ENCODE results near the gene HOXD13.

The HOXD13 gene

GRCh38 chr2:176132205-176133171 lies 40.0 kb downstream of the HOXD13 start:
- DNase-seq (ENCODE audit: low spot score) = no peak

GRCh38 chr2:176133389-176133788 lies 40.9 kb downstream of the HOXD13 start:
- DNase-seq (ENCODE audit: low spot score) = no peak

GRCh38 chr2:176134035-176134434 lies 41.5 kb downstream of the HOXD13 start:
- no peak for DNase-seq (ENCODE audit: low spot score)

GRCh38 chr2:176135035-176135440 lies 42.5 kb downstream of the HOXD13 start:
- no peak for DNase-seq (ENCODE audit: low spot score)

DNA sequence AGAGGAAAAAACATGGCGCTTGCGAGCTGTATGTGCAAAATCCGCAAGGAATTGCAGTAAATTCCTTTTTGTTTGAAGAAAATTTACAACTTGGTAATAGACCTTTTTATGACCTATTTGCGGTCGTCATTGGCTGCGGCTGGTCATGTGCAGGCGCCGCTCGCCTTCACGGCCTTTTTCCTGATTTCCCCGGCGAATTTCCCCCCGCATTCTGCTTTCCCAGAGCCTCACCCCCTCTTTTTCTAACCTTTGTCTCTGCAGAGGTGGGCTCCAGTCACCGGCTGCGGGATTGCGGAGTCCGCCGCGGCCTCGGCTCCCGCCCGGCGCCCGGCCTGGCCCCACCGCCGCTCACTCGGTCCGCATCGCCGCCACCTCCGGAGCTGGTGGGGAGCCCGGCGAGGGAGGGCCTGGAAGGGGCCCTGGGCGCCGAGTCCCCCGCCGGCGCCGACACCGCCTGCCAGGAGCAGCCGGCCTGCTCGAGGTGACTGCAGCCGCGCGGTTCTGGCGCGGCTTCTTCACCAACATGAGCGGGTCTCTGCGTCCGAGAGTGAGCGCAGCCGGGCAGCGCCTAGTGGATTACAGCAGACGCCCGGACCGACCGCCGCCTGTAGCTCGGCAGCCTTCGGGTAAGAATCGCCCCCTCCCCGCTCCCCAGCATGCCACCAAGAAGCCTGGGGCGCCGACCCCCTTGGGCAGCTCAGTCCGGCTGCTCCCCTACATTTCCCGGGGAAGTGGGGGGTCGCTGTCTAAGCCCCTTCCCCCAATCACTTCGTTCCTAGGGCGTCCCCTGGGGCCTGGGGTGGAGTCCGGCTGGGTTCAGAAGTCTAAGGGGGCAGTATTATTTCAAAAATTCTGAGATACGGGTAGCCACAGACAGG lies 44.1 kb downstream of the HOXD13 start:
- DNase-seq (ENCODE audit: low spot score) = no peak

DNA sequence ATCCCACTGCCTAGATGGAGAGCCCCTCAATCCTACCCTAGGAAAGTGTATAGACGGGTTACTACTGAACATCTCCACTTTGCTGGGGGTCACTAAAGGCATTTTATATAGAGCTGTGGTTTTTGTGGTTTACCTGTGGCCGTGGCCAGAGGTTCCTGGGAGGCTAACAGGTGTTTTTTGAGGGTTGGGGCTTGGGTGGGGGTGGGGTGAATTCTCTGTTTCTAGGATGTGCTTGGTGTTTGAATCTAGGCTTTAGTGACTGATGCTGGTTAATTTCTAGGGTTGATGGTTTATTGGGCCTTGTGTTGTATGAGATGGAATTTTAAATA lies 44.7 kb downstream of the HOXD13 start:
- no peak for DNase-seq (ENCODE audit: low spot score)

DNA sequence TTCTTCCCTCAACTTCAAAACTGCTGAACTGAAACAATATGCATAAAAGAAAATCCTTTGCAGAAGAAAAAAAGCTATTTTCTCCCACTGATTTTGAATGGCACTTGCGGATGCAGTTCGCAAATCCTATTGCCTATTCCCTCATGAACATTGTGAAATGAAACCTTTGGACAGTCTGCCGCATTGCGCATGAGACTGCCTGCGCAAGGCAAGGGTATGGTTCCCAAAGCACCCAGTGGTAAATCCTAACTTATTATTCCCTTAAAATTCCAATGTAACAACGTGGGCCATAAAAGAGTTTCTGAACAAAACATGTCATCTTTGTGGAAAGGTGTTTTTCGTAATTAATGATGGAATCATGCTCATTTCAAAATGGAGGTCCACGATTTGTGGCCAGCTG lies 45.4 kb downstream of the HOXD13 start:
- DNase-seq (ENCODE audit: low spot score) = no peak

DNA sequence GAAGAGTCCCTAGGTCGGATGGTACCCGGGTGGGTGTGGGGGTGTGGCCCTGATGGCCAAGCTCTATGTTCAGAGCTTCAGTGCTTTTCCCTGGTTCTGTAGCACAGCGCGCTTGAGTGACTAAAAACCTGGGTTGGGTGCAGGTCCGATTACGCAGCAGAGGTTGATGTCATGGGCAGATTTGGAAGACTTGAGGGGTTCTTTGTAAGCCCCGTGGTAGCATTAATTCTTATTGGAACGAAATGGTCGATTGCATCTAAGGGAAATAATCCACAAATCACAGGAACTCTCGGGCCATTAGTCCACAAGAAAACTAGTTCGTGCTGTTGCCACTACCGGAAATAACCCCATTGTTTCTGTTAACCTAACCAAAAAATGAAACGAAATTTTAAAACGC lies 46.0 kb downstream of the HOXD13 start:
- no peak for DNase-seq (ENCODE audit: low spot score)

- DNase-seq (ENCODE audit: low spot score) = peak; percentile 52
These were observed 46.6 kb downstream of the HOXD13 start for GRCh38 chr2:176138923-176139660.

DNA sequence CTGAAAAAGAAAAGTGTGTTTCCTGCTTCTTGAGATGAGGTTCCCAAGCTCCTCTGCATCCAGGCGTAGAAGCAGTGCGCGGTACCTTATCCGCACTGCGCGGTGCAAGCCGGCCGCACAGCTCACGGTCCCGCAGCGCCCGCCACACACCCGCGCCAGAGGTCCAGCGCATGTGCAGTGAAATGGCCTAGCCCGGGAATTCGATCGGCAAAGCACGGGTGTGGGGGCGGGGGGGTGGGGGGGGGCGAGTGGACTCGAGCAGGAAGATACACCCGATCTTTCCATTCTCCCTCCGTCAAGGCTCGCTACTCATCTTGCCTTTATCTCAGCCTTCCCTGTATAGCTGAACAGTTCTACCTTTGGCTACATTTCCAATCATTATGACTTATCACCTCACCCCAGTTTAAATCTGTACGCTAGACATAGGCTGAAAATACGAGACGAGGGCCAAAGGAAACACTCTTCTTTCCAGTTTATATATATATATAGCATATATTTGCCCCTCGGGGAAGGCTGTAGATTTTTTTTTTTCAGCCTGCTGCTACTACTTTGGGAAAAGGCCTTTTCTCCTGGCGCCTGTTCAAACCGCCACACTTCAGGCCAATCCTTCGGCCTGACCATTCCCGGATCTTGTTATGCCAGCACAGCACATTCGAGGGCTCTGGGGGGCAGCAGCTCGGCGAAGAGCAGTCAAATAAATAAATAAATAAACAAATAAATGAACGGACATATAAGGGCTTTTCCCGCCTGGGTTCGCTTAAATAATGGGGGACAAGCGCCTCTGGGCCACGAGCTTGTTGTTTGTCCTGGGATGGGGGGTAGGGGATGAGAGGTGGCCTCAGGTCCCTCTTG lies 47.4 kb downstream of the HOXD13 start:
- no peak for DNase-seq (ENCODE audit: low spot score)

GRCh38 chr2:176140513-176141317 lies 48.2 kb downstream of the HOXD13 start:
- peak; percentile 77 for DNase-seq (ENCODE audit: low spot score)

DNA sequence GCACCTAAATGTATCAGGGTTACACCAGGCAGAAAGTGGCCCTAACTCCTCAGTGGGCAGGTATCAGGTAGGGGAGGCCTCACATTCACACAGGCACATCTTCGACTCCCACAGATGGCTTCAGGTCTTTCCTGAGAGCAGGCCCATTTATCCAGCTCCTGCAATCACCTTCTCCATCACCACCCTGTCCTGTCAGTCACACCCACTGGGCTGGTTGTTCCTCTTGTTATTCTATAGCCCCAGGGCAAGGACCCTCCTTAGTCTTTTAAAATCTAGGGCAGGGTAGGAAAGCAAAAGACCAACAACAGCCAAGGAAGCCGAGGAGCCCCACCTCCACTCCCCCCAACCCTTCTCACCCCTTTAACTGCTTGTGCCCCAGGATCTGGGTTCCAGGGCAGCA lies 49.8 kb downstream of the HOXD13 start:
- no peak for DNase-seq (ENCODE audit: low spot score)
